Panc1 (cell line): ENCODE data around the gene PACRGL. TPM values are rescaled to one million over a fixed set of nuclear protein-coding genes. Genes with fewer than 3 reads are reported as not detected.
"Not testable (repeated sequence)": the region's sequence is repeated elsewhere in the genome, so short reads cannot be mapped to it uniquely, and the experiment has no call there.

ENCODE experiments used
- ATAC-seq: fragments of 200-7000 bp; cut with Tn5 transposase; 2 replicates; pipeline ENCODE4 v1.9.1; 2020; ENCODE audit warnings: mild to moderate bottlenecking, moderate library complexity
- BruUV-seq: library from RNA; stranded (reverse); fragments of 400-500 nt; replicated peaks from 2 replicates; lab custom pipeline; 2021; lab: Mats Ljungman, UMichigan
- CTCF ChIA-PET: fragments of 300-600 bp; sonication (Branson Sonifier 250); formaldehyde crosslinking; loops from one replicate; lab custom pipeline; 2022; ENCODE audit warnings: antibody characterized with exemption; lab: Charles Lee
- POLR2A ChIA-PET: fragments of 300-600 bp; sonication (Branson Sonifier 250); formaldehyde crosslinking; loops from one replicate; lab custom pipeline; 2022; ENCODE audit warnings: antibody characterized with exemption; lab: Charles Lee
- DNase-seq: peaks from one replicate; pipeline ENCODE4 v3.0.0-alpha.2; 2010; ENCODE audit warnings: low read depth, low spot score
- H3K27ac ChIP-seq: 2 replicates; pipeline ENCODE4 v1.5.1; 2011; ENCODE audit warnings: mild to moderate bottlenecking, low read length, inconsistent platforms
- H3K27me3 ChIP-seq: fragments of 200-500 bp; sonication (Bioruptor generic); 2 replicates; pipeline ENCODE4 v1.6.0; 2014; ENCODE audit warnings: low read length, inconsistent platforms; ENCODE audit not compliant: control insufficient read depth, insufficient read depth
- H3K36me3 ChIP-seq: fragments of 200-500 bp; sonication (Bioruptor generic); 2 replicates; pipeline ENCODE4 v1.5.1; 2014; ENCODE audit warnings: inconsistent platforms, mild to moderate bottlenecking, low read length, moderate library complexity; ENCODE audit not compliant: control insufficient read depth, insufficient read depth
- H3K4me1 ChIP-seq: 2 replicates; pipeline ENCODE4 v1.5.1; 2011; ENCODE audit warnings: inconsistent platforms, mild to moderate bottlenecking, low read length, moderate library complexity; ENCODE audit not compliant: control insufficient read depth, insufficient read depth
- H3K4me3 ChIP-seq, 2 experiments: 2 replicates each; pipeline ENCODE4 v1.5.1; 2011 to 2012; ENCODE audit warnings: low read depth in 2 of 2, low read length in 2 of 2, mild to moderate bottlenecking in 2 of 2, inconsistent platforms in 1 of 2, moderate library complexity in 1 of 2
- H3K9me3 ChIP-seq: fragments of 200-500 bp; sonication (Bioruptor generic); 2 replicates; pipeline ENCODE4 v1.5.1; 2014; ENCODE audit warnings: low read depth, mild to moderate bottlenecking, inconsistent platforms, low read length, moderate library complexity; ENCODE audit not compliant: control insufficient read depth, insufficient read depth
- CTCF ChIP-seq: fragments of 450-650 bp; IDR thresholded peaks from 2 replicates; pipeline ENCODE4 v1.5.1; 2017; ENCODE audit warnings: mild to moderate bottlenecking
- POLR2AphosphoS5 ChIP-seq: IDR thresholded peaks from 2 replicates; pipeline ENCODE4 v1.6.1; 2012; ENCODE audit warnings: mild to moderate bottlenecking, low read depth, low read length, moderate library complexity
- SIN3A ChIP-seq: IDR thresholded peaks from 2 replicates; pipeline ENCODE4 v1.6.1; 2012; ENCODE audit warnings: low read depth, mild to moderate bottlenecking, low read length, moderate library complexity, borderline replicate concordance; ENCODE audit not compliant: insufficient read depth
- TCF7L2 ChIP-seq: IDR thresholded peaks from 2 replicates; pipeline ENCODE4 v1.6.1; 2011; ENCODE audit warnings: mild to moderate bottlenecking, low read depth, low read length, inconsistent platforms
- in situ Hi-C: cut with HindIII; loops from 2 replicates; pipeline ENCODE4 v1.10.0; 2016; ENCODE audit warnings: low sequenced_read_pairs, low pct_unique_long_range_greater_than_20kb
- intact Hi-C: fragments of 100-400 bp; cut with micrococcal nuclease; formaldehyde crosslinking; loops from one replicate; pipeline ENCODE4 v1.10.0; 2022; ENCODE audit not compliant: unreplicated experiment
- total RNA-seq: library from RNA; stranded (reverse); gene quantifications from one replicate; pipeline ENCODE4 v1.2.1, GENCODE V29; 2021; ENCODE audit not compliant: unreplicated experiment
- TF ChIP-seq, protein P1 (sequence below), 2 experiments: IDR thresholded peaks; 2 replicates each; pipeline ENCODE4 v1.6.1; 2011 to 2012; ENCODE audit warnings: low read depth in 2 of 2, control low read depth in 1 of 2, low read length in 1 of 2, mild to moderate bottlenecking in 1 of 2, moderate library complexity in 1 of 2; ENCODE audit not compliant: insufficient read depth in 1 of 2

PACRGL gene
- total RNA-seq, 1 experiment from 2014 or later = 10.4 TPM

DNA sequence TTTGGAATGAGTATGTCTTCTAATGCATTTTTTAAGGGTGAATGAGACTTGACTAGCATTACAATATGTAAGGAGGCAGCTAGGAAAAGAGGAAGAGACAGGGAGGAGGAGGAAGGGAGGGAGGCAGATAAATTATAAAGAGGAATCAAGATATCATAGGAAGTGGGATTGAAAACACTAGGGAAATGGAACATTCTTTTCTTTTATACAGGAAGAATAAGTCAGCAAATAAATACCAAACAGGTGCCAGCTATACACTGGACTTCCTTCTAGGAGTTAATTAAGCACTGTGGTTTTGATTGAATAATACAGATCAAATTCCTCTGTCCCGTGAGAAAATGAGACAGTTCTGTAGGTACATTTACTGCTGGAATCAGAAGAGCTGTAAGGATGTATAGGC, 78.6 kb downstream of the PACRGL start:
- TF ChIP-seq TCF7L2 (no peak), SIN3A (no peak), POLR2AphosphoS5 (no peak)
- TF ChIP-seq, protein P1, sequence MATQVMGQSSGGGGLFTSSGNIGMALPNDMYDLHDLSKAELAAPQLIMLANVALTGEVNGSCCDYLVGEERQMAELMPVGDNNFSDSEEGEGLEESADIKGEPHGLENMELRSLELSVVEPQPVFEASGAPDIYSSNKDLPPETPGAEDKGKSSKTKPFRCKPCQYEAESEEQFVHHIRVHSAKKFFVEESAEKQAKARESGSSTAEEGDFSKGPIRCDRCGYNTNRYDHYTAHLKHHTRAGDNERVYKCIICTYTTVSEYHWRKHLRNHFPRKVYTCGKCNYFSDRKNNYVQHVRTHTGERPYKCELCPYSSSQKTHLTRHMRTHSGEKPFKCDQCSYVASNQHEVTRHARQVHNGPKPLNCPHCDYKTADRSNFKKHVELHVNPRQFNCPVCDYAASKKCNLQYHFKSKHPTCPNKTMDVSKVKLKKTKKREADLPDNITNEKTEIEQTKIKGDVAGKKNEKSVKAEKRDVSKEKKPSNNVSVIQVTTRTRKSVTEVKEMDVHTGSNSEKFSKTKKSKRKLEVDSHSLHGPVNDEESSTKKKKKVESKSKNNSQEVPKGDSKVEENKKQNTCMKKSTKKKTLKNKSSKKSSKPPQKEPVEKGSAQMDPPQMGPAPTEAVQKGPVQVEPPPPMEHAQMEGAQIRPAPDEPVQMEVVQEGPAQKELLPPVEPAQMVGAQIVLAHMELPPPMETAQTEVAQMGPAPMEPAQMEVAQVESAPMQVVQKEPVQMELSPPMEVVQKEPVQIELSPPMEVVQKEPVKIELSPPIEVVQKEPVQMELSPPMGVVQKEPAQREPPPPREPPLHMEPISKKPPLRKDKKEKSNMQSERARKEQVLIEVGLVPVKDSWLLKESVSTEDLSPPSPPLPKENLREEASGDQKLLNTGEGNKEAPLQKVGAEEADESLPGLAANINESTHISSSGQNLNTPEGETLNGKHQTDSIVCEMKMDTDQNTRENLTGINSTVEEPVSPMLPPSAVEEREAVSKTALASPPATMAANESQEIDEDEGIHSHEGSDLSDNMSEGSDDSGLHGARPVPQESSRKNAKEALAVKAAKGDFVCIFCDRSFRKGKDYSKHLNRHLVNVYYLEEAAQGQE (IDR thresholded peaks at IDR 0.05; ENCODE audit: insufficient read depth in 1 of 2, low read depth in 2 of 2, low read length in 1 of 2) = no peak
- no peak overlapping the region for H3K4me3 ChIP-seq
- no peak for DNase-seq
- in situ Hi-C loops = no loop called here
- H3K27ac ChIP-seq = no peak overlapping the region
- no peaks in the 10 kb centered on the region for H3K27me3 ChIP-seq
- POLR2A ChIA-PET = no interaction called here
- CTCF ChIA-PET = no interaction called here
- H3K36me3 ChIP-seq = no peaks in the 10 kb centered on the region
- H3K4me1 ChIP-seq = no peaks in the 10 kb centered on the region
- no peaks in the 10 kb centered on the region for H3K9me3 ChIP-seq
- intact Hi-C loops = loop anchor here (10.0 kb wide), 2 partner anchors 356 to 986 kb away; no protein-coding TSS in a partner anchor
- ATAC-seq = no peak
- no TSS peak for BruUV-seq

DNA sequence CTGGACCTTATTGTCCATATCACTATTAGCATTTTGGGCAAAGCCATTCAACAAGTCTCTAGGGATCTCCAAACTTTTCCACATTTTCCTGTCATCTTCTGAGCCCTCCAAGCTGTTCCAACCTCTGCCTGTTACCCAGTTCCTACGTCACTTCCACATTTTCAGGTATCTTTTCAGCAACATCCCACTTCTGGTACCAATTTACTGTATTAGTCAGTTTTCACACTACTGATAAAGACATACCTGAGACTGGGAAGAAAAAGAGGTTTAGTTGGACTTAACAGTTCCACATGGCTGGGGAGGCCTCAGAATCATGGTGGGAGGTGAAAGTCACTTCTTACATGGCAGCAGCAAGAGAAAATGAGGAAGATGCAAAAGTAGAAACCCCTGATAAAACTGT, 82.9 kb downstream of the PACRGL start:
- H3K36me3 ChIP-seq, H3K27ac ChIP-seq, POLR2A ChIA-PET, CTCF ChIA-PET, H3K4me1 ChIP-seq, DNase-seq, in situ Hi-C loops, BruUV-seq, intact Hi-C loops, H3K4me3 ChIP-seq, H3K9me3 ChIP-seq, ATAC-seq, H3K27me3 ChIP-seq: not testable (repeated sequence)

GRCh38 chr4:20787940-20788665, 87.8 kb downstream of the PACRGL start:
- Histone ChIP-seq H3K4me3 (no peak overlapping the region), H3K9me3 (no peaks in the 10 kb centered on the region), H3K27me3 (no peaks in the 10 kb centered on the region), H3K27ac (no peak overlapping the region), H3K36me3 (no peaks in the 10 kb centered on the region), H3K4me1 (no peaks in the 10 kb centered on the region)
- TF ChIP-seq POLR2AphosphoS5 (no peak), CTCF (no peak), TCF7L2 (no peak), SIN3A (no peak)
- TF ChIP-seq, protein P1 (IDR thresholded peaks at IDR 0.05; ENCODE audit: insufficient read depth in 1 of 2, low read depth in 2 of 2, low read length in 1 of 2) = no peak
- ChIA-PET CTCF (no interaction called here), POLR2A (no interaction called here)
- DNase-seq = no peak
- in situ Hi-C loops (no loop called here), intact Hi-C loops (no loop called here)
- no peak for ATAC-seq
- no TSS peak for BruUV-seq
